Glutamatergic neuron (in vitro differentiated cells): ENCODE results near the gene CIT. TPM values are rescaled to one million over a fixed set of nuclear protein-coding genes. Genes with fewer than 3 reads are reported as not detected.
"Not testable (repeated sequence)": the region's sequence is repeated elsewhere in the genome, so short reads cannot be mapped to it uniquely, and the experiment has no call there.

ENCODE experiments used
- DNase-seq: peaks from one replicate; pipeline ENCODE4 v3.0.0; 2022
- H3K27ac Mint-ChIP-seq: one replicate; pipeline ENCODE4 v1.8.0; 2020; ENCODE audit warnings: mild to moderate bottlenecking, mixed read lengths, inconsistent platforms; ENCODE audit not compliant: unreplicated experiment
- H3K27me3 Mint-ChIP-seq: one replicate; pipeline ENCODE4 v1.8.0; 2020; ENCODE audit warnings: mild to moderate bottlenecking, moderate library complexity, mixed read lengths, inconsistent platforms; ENCODE audit not compliant: unreplicated experiment
- H3K36me3 Mint-ChIP-seq: one replicate; pipeline ENCODE4 v1.8.0; 2020; ENCODE audit warnings: mild to moderate bottlenecking, mixed read lengths, inconsistent platforms; ENCODE audit not compliant: unreplicated experiment
- H3K4me1 Mint-ChIP-seq: one replicate; pipeline ENCODE4 v1.8.0; 2020; ENCODE audit warnings: mild to moderate bottlenecking, low read depth, mixed read lengths, inconsistent platforms; ENCODE audit not compliant: unreplicated experiment
- H3K4me3 Mint-ChIP-seq: one replicate; pipeline ENCODE4 v1.8.0; 2020; ENCODE audit warnings: mild to moderate bottlenecking, mixed read lengths, inconsistent platforms; ENCODE audit not compliant: unreplicated experiment
- H3K9me3 Mint-ChIP-seq: one replicate; pipeline ENCODE4 v1.8.0; 2020; ENCODE audit warnings: mild to moderate bottlenecking, moderate library complexity, mixed read lengths, inconsistent platforms; ENCODE audit not compliant: unreplicated experiment
- total RNA-seq: library from RNA; stranded (reverse); fragmentation: NEBNext Ultra II Directional; extraction: Animal tissue kit (Norgen Biotek cat#: 25700); gene quantifications from one replicate; pipeline ENCODE4 v1.2.1, GENCODE V29; 2021; ENCODE audit not compliant: unreplicated experiment
- TF ChIP-seq, protein P1 (sequence below): fragments of 200-600 bp; sonication (generic); IDR thresholded peaks from one replicate; pipeline ENCODE4 v1.5.0; 2021; ENCODE audit not compliant: partially characterized antibody, unreplicated experiment

The CIT gene
- total RNA-seq, 1 donor from 2014 or later, result 20.8 TPM

- Mint-ChIP-seq H3K27ac (no peak overlapping the region), H3K9me3 (no peaks in the 10 kb centered on the region), H3K36me3 (peaks cover 15% of the 10 kb centered on the region), H3K4me1 (no peaks in the 10 kb centered on the region), H3K4me3 (no peak overlapping the region), H3K27me3 (peaks cover 1% of the 10 kb centered on the region)
- TF ChIP-seq, protein P1, sequence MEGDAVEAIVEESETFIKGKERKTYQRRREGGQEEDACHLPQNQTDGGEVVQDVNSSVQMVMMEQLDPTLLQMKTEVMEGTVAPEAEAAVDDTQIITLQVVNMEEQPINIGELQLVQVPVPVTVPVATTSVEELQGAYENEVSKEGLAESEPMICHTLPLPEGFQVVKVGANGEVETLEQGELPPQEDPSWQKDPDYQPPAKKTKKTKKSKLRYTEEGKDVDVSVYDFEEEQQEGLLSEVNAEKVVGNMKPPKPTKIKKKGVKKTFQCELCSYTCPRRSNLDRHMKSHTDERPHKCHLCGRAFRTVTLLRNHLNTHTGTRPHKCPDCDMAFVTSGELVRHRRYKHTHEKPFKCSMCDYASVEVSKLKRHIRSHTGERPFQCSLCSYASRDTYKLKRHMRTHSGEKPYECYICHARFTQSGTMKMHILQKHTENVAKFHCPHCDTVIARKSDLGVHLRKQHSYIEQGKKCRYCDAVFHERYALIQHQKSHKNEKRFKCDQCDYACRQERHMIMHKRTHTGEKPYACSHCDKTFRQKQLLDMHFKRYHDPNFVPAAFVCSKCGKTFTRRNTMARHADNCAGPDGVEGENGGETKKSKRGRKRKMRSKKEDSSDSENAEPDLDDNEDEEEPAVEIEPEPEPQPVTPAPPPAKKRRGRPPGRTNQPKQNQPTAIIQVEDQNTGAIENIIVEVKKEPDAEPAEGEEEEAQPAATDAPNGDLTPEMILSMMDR, result no peak
- no peak for DNase-seq
Observed at GRCh38 chr12:119712721-119713120, 164.4 kb downstream of the CIT start.

GRCh38 chr12:119711693-119712092, 165.4 kb downstream of the CIT start:
- Mint-ChIP-seq H3K36me3 (peaks cover 15% of the 10 kb centered on the region), H3K4me3 (no peak overlapping the region), H3K9me3 (no peaks in the 10 kb centered on the region), H3K4me1 (no peaks in the 10 kb centered on the region), H3K27me3 (peaks cover 1% of the 10 kb centered on the region), H3K27ac (no peak overlapping the region)
- TF ChIP-seq, protein P1, result no peak
- no peak for DNase-seq

- Mint-ChIP-seq H3K36me3 (peaks cover 15% of the 10 kb centered on the region), H3K27me3 (peaks cover 1% of the 10 kb centered on the region), H3K4me1 (no peaks in the 10 kb centered on the region), H3K9me3 (no peaks in the 10 kb centered on the region), H3K4me3 (no peak overlapping the region), H3K27ac (no peak overlapping the region)
- TF ChIP-seq, protein P1, result no peak
- no peak for DNase-seq
Observed at GRCh38 chr12:119710965-119711551, 166.1 kb downstream of the CIT start.

DNA sequence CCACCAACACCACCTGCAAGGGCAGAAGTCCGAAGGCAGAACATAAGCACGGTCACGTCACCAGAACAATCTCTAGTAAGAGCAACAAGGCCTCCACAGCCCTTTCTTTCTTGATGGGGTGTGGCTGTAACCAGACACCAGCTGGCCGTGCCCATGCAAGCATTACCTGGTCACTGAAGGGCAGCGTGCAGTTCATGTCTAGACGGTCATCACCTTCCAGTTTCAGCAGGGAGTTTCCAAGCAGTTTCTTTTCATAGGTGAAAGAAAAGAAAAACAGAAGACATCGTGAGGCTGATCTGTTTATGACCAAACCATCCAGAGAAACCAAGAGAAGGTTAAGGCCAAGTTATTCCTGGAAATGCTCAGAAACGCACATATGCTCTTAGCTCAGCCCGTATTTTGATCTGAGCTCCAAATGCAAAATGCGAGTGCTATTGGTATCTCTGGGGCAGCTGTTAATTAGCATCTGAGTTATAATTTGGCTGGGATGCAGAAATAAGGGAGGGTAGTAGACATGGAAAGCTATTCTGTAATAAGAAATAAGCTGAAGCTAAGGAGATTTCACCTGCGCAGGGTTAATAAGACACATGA, 166.7 kb downstream of the CIT start:
- Mint-ChIP-seq H3K27me3 (peaks cover 1% of the 10 kb centered on the region), H3K4me1 (no peaks in the 10 kb centered on the region), H3K4me3 (no peak overlapping the region), H3K9me3 (no peaks in the 10 kb centered on the region), H3K36me3 (peaks cover 15% of the 10 kb centered on the region), H3K27ac (no peak overlapping the region)
- no peak for DNase-seq
- TF ChIP-seq, protein P1, result no peak

- H3K4me1 Mint-ChIP-seq, H3K27ac Mint-ChIP-seq, H3K4me3 Mint-ChIP-seq, DNase-seq, H3K36me3 Mint-ChIP-seq, H3K9me3 Mint-ChIP-seq, H3K27me3 Mint-ChIP-seq: not testable (repeated sequence)
Observed at GRCh38 chr12:119706427-119706826, 170.7 kb downstream of the CIT start.
